ENCODE results near the gene AGBL4.

AGBL4 gene

DNA sequence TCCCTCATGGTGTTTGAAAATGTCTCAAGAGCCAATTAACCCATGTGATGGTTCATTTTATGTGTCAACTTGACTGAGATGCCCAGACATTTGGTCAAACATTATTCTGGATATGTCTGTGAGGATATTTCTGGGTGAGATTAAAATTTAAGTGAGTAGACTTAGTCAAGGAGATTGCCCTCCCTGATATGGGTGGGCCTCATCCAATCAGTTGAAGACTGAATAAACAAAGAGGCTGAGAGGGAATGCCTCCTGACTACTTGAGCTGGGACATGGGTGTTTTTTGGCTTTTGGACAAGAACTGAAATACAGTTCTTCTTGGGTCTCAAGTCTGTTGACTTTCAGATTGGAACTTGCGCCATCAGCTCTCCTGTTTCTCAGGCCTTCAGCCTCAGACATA lies 1462.3 kb downstream of the AGBL4 start:
- H3K27me3 ChIP-seq (ENCODE audit: insufficient read depth, low read length, poor library complexity) = peaks cover 6% of the 10 kb centered on the region
- H3K9ac ChIP-seq (ENCODE audit: low read depth, low read length) = no peak overlapping the region
- no peak overlapping the region for H3K27ac ChIP-seq (ENCODE audit: low read length)
- H3K79me2 ChIP-seq (ENCODE audit: insufficient read depth, low read length) = no peaks in the 10 kb centered on the region
- H3K9me3 ChIP-seq (ENCODE audit: insufficient read depth, low read length, severe bottlenecking) = no peaks in the 10 kb centered on the region
- H2AFZ ChIP-seq (ENCODE audit: low read depth, low read length) = no peak overlapping the region
- no peaks in the 10 kb centered on the region for H3K36me3 ChIP-seq (ENCODE audit: insufficient read depth, low read length)
- H3K4me2 ChIP-seq (ENCODE audit: insufficient read depth, low read length) = no peak overlapping the region
- no peak overlapping the region for H3K4me3 ChIP-seq (ENCODE audit: low read depth in 1 of 2, low read length in 2 of 2)
- no peaks in the 10 kb centered on the region for H4K20me1 ChIP-seq (ENCODE audit: insufficient read depth, low read length)
- no peak for ATAC-seq (ENCODE audit: insufficient read depth, low read depth)
- no peak for TF ChIP-seq EZH2 (IDR thresholded peaks at IDR 0.05; ENCODE audit: borderline replicate concordance, low read depth, low read length, severe bottlenecking)
- TF ChIP-seq, protein P1, sequence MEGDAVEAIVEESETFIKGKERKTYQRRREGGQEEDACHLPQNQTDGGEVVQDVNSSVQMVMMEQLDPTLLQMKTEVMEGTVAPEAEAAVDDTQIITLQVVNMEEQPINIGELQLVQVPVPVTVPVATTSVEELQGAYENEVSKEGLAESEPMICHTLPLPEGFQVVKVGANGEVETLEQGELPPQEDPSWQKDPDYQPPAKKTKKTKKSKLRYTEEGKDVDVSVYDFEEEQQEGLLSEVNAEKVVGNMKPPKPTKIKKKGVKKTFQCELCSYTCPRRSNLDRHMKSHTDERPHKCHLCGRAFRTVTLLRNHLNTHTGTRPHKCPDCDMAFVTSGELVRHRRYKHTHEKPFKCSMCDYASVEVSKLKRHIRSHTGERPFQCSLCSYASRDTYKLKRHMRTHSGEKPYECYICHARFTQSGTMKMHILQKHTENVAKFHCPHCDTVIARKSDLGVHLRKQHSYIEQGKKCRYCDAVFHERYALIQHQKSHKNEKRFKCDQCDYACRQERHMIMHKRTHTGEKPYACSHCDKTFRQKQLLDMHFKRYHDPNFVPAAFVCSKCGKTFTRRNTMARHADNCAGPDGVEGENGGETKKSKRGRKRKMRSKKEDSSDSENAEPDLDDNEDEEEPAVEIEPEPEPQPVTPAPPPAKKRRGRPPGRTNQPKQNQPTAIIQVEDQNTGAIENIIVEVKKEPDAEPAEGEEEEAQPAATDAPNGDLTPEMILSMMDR (IDR thresholded peaks at IDR 0.05; ENCODE audit: borderline replicate concordance, extremely low read depth, low read length, poor library complexity, severe bottlenecking) = no peak
- no peaks in the 10 kb centered on the region for H3K4me1 ChIP-seq (ENCODE audit: insufficient read depth, low read length)
- no peak for DNase-seq

DNA sequence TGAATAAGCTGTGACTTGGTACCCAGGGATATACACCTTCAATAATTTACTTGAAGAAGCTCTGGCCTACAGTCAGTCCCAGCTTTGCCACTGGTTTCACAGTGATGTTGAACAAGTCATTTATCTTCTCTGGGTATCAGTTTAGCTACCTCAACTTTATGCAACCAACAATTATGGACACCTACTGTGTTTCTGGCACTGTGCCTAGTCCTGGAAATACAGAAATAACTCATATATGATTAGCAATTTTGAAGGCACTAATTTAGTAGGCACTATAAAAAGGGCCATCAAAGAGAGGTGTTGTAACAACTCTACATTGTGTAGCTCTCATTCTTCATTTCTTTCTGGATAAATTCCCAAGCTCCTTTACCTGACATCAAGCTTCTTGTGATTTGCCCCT lies 1463.2 kb downstream of the AGBL4 start:
- Histone ChIP-seq H3K36me3 (ENCODE audit: insufficient read depth, low read length) (no peaks in the 10 kb centered on the region), H3K4me1 (ENCODE audit: insufficient read depth, low read length) (no peaks in the 10 kb centered on the region), H3K27ac (ENCODE audit: low read length) (no peak overlapping the region), H2AFZ (ENCODE audit: low read depth, low read length) (no peak overlapping the region), H4K20me1 (ENCODE audit: insufficient read depth, low read length) (no peaks in the 10 kb centered on the region), H3K4me2 (ENCODE audit: insufficient read depth, low read length) (no peak overlapping the region), H3K9ac (ENCODE audit: low read depth, low read length) (no peak overlapping the region), H3K4me3 (ENCODE audit: low read depth in 1 of 2, low read length in 2 of 2) (no peak overlapping the region), H3K79me2 (ENCODE audit: insufficient read depth, low read length) (no peaks in the 10 kb centered on the region), H3K9me3 (ENCODE audit: insufficient read depth, low read length, severe bottlenecking) (no peaks in the 10 kb centered on the region), H3K27me3 (ENCODE audit: insufficient read depth, low read length, poor library complexity) (peaks cover 6% of the 10 kb centered on the region)
- no peak for DNase-seq
- no peak for TF ChIP-seq EZH2 (IDR thresholded peaks at IDR 0.05; ENCODE audit: borderline replicate concordance, low read depth, low read length, severe bottlenecking)
- TF ChIP-seq, protein P1 (IDR thresholded peaks at IDR 0.05; ENCODE audit: borderline replicate concordance, extremely low read depth, low read length, poor library complexity, severe bottlenecking) = no peak
- ATAC-seq (ENCODE audit: insufficient read depth, low read depth) = no peak

DNA sequence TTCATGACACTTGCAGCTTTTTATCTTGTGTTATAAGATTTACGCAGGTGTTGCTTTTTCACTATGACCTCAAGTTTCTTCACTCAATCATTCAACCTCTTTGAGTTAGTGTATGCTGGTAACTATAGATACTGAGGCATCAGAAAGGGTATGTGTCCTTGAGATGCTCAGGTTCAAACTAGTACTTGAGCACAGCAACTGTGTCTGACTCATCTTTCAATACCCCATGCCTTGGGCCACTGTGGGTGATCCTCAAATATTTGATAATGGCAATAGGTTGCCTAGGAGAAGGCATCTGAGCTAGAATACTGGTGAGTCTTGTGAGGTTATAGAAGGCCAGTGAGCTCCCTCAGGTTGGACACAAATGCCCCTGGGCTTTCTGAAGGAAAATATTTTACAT lies 1463.6 kb downstream of the AGBL4 start:
- H3K4me1 ChIP-seq (ENCODE audit: insufficient read depth, low read length) = no peaks in the 10 kb centered on the region
- no peaks in the 10 kb centered on the region for H3K79me2 ChIP-seq (ENCODE audit: insufficient read depth, low read length)
- no peak overlapping the region for H3K4me2 ChIP-seq (ENCODE audit: insufficient read depth, low read length)
- H3K4me3 ChIP-seq (ENCODE audit: low read depth in 1 of 2, low read length in 2 of 2) = no peak overlapping the region
- TF ChIP-seq, protein P1 (IDR thresholded peaks at IDR 0.05; ENCODE audit: borderline replicate concordance, extremely low read depth, low read length, poor library complexity, severe bottlenecking) = no peak
- TF ChIP-seq EZH2 (IDR thresholded peaks at IDR 0.05; ENCODE audit: borderline replicate concordance, low read depth, low read length, severe bottlenecking) = no peak
- no peaks in the 10 kb centered on the region for H4K20me1 ChIP-seq (ENCODE audit: insufficient read depth, low read length)
- ATAC-seq (ENCODE audit: insufficient read depth, low read depth) = no peak
- H3K27ac ChIP-seq (ENCODE audit: low read length) = no peak overlapping the region
- no peak for DNase-seq
- no peaks in the 10 kb centered on the region for H3K9me3 ChIP-seq (ENCODE audit: insufficient read depth, low read length, severe bottlenecking)
- peaks cover 6% of the 10 kb centered on the region for H3K27me3 ChIP-seq (ENCODE audit: insufficient read depth, low read length, poor library complexity)
- no peak overlapping the region for H2AFZ ChIP-seq (ENCODE audit: low read depth, low read length)
- H3K9ac ChIP-seq (ENCODE audit: low read depth, low read length) = no peak overlapping the region
- H3K36me3 ChIP-seq (ENCODE audit: insufficient read depth, low read length) = no peaks in the 10 kb centered on the region

DNA sequence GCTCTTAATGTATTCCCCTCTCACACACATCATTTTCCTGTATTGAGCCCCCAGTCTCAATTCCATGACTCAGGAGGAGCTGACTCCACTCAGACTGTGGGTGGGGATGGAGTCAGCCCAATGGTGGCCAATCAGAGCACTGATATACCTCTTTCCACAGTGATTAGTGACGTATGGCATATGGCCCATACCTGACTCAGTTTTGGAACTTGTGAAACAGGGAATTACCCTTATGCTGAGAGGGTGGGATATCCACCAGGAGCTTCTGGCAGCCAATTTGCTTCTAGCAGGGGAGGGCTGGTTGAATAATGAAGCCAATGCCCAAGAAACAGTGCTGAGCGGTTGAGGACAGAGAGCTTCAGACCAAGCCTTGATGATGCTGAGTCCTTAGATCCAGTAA lies 1465.4 kb downstream of the AGBL4 start:
- no peak overlapping the region for H3K4me3 ChIP-seq (ENCODE audit: low read depth in 1 of 2, low read length in 2 of 2)
- no peak overlapping the region for H2AFZ ChIP-seq (ENCODE audit: low read depth, low read length)
- no peak overlapping the region for H3K9ac ChIP-seq (ENCODE audit: low read depth, low read length)
- no peaks in the 10 kb centered on the region for H3K9me3 ChIP-seq (ENCODE audit: insufficient read depth, low read length, severe bottlenecking)
- TF ChIP-seq EZH2 (IDR thresholded peaks at IDR 0.05; ENCODE audit: borderline replicate concordance, low read depth, low read length, severe bottlenecking) = no peak
- TF ChIP-seq, protein P1 (IDR thresholded peaks at IDR 0.05; ENCODE audit: borderline replicate concordance, extremely low read depth, low read length, poor library complexity, severe bottlenecking) = no peak
- H4K20me1 ChIP-seq (ENCODE audit: insufficient read depth, low read length) = no peaks in the 10 kb centered on the region
- H3K4me1 ChIP-seq (ENCODE audit: insufficient read depth, low read length) = no peaks in the 10 kb centered on the region
- H3K79me2 ChIP-seq (ENCODE audit: insufficient read depth, low read length) = no peaks in the 10 kb centered on the region
- H3K36me3 ChIP-seq (ENCODE audit: insufficient read depth, low read length) = no peaks in the 10 kb centered on the region
- H3K4me2 ChIP-seq (ENCODE audit: insufficient read depth, low read length) = no peak overlapping the region
- H3K27ac ChIP-seq (ENCODE audit: low read length) = no peak overlapping the region
- ATAC-seq (ENCODE audit: insufficient read depth, low read depth) (no peak), DNase-seq (no peak)
- peaks cover 6% of the 10 kb centered on the region for H3K27me3 ChIP-seq (ENCODE audit: insufficient read depth, low read length, poor library complexity)
